Prostate gland (tissue), 2 donors: ENCODE measurements around the gene HS6ST3.

Experiments
- CTCF ChIP-seq, 4 experiments: fragments of 200-600 bp in 2 of 4; fragments of 450-650 bp in 2 of 4; sonication (generic) in 2 of 4; IDR thresholded peaks; 1 replicate in 3 of 4; 2 replicates in 1 of 4; pipeline ENCODE4 v1.5.1; 2016 to 2019; ENCODE audit warnings: antibody characterized with exemption in 4 of 4, mild to moderate bottlenecking in 2 of 4, moderate library complexity in 2 of 4
- POLR2A ChIP-seq: fragments of 450-650 bp; IDR thresholded peaks from one replicate; pipeline ENCODE4 v1.6.1; 2016; ENCODE audit warnings: antibody characterized with exemption, mild to moderate bottlenecking
- POLR2AphosphoS5 ChIP-seq: sonication (generic); formaldehyde crosslinking; IDR thresholded peaks from one replicate; pipeline ENCODE4 v1.6.1; 2017; ENCODE audit warnings: antibody characterized with exemption

GRCh38 chr13:96794669-96795068 is 704.8 kb downstream of the HS6ST3 start:
- TF ChIP-seq POLR2A, result no peak
- TF ChIP-seq CTCF (IDR thresholded peaks at IDR 0.05), result no peak
- TF ChIP-seq POLR2AphosphoS5, result no peak
